ENCODE results near the gene RPL21. TPM values are rescaled to one million over a fixed set of nuclear protein-coding genes. Genes with fewer than 3 reads are reported as not detected.
A peak's percentile ranks its signal among the peaks of the same experiment; 100 is the strongest.

The RPL21 gene
- total RNA-seq, 6 donors from 2014 or later, result 158 to 853 (median 524) TPM

GRCh38 chr13:27257233-27257568 is 5.8 kb downstream of the RPL21 start:
- ATAC-seq (ENCODE audit: low FRiP score in 2 of 2) (no peak), DNase-seq (no peak)
- Histone ChIP-seq H3K9me3 (no peaks in the 10 kb centered on the region), H3K27ac (no peak overlapping the region), H3K4me3 (no peak overlapping the region), H3K36me3 (peaks cover 0 to 59% (median 37%) of the 10 kb centered on the region in 4 donors), H3K27me3 (no peaks in the 10 kb centered on the region), H3K4me1 (peaks cover 22 to 50% (median 34%) of the 10 kb centered on the region in 4 donors)
- TF ChIP-seq CTCF (IDR thresholded peaks at IDR 0.05) (no peak), POLR2AphosphoS5 (IDR thresholded peaks at IDR 0.05) (no peak), EP300 (IDR thresholded peaks at IDR 0.05) (no peak), POLR2A (IDR thresholded peaks at IDR 0.05) (no peak)
- 91% methylated on average over 3 of the region's 3 CpGs for whole genome bisulfite sequencing, 2 donors

GRCh38 chr13:27257648-27258253 is 6.4 kb downstream of the RPL21 start:
- H3K9me3 ChIP-seq, result no peaks in the 10 kb centered on the region
- H3K4me3 ChIP-seq, result no peak overlapping the region
- TF ChIP-seq POLR2AphosphoS5 (IDR thresholded peaks at IDR 0.05), result no peak
- no peak for TF ChIP-seq POLR2A (IDR thresholded peaks at IDR 0.05)
- no peak for TF ChIP-seq EP300 (IDR thresholded peaks at IDR 0.05)
- TF ChIP-seq CTCF (IDR thresholded peaks at IDR 0.05), result no peak
- H3K4me1 ChIP-seq, result peaks cover 18 to 45% (median 31%) of the 10 kb centered on the region in 4 donors
- peaks cover 0 to 63% (median 37%) of the 10 kb centered on the region in 4 donors for H3K36me3 ChIP-seq
- no peak overlapping the region for H3K27ac ChIP-seq
- DNase-seq (no peak), ATAC-seq (ENCODE audit: low FRiP score in 2 of 2) (no peak)
- no peaks in the 10 kb centered on the region for H3K27me3 ChIP-seq
- WGBS, 2 donors, result 88 to 91% methylated on average over 11 of the region's 11 CpGs

GRCh38 chr13:27258637-27259386 is 7.5 kb downstream of the RPL21 start:
- 93% methylated on average over 5 of the region's 5 CpGs for WGBS, 2 donors
- Histone ChIP-seq H3K4me3 (no peak overlapping the region), H3K4me1 (peaks cover 8 to 34% (median 21%) of the 10 kb centered on the region in 4 donors), H3K27me3 (no peaks in the 10 kb centered on the region), H3K27ac (no peak overlapping the region), H3K36me3 (peaks cover 0 to 63% (median 37%) of the 10 kb centered on the region in 4 donors), H3K9me3 (no peaks in the 10 kb centered on the region)
- TF ChIP-seq EP300 (IDR thresholded peaks at IDR 0.05) (no peak), CTCF (IDR thresholded peaks at IDR 0.05) (no peak), POLR2AphosphoS5 (IDR thresholded peaks at IDR 0.05) (no peak)
- ATAC-seq (ENCODE audit: low FRiP score in 2 of 2) (no peak), DNase-seq (no peak)

- peaks cover 8 to 25% (median 17%) of the 10 kb centered on the region in 4 donors for H3K4me1 ChIP-seq
- TF ChIP-seq POLR2AphosphoS5 (IDR thresholded peaks at IDR 0.05) (no peak), POLR2A (IDR thresholded peaks at IDR 0.05) (no peak)
- H3K9me3 ChIP-seq, result no peaks in the 10 kb centered on the region
- 41 to 50% methylated on average over 2 of the region's 2 CpGs for WGBS, 2 donors
- peak in 1 of 2 donors; percentile 68 for ATAC-seq (ENCODE audit: low FRiP score in 2 of 2)
- H3K27me3 ChIP-seq, result no peaks in the 10 kb centered on the region
- no peak overlapping the region for H3K4me3 ChIP-seq
- H3K27ac ChIP-seq, result peak overlapping the region; percentile 3 to 55 (median 16)
- H3K36me3 ChIP-seq, result peaks cover 0 to 52% (median 34%) of the 10 kb centered on the region in 4 donors
- no peak for DNase-seq
These were observed 8.5 kb downstream of the RPL21 start for GRCh38 chr13:27259831-27260230.

- H3K27ac ChIP-seq, result peak overlapping the region; percentile 11 to 58 (median 32)
- ATAC-seq (ENCODE audit: low FRiP score in 2 of 2), result peak in 1 of 2 donors; percentile 56
- TF ChIP-seq EP300 (IDR thresholded peaks at IDR 0.05) (no peak), POLR2AphosphoS5 (IDR thresholded peaks at IDR 0.05) (no peak), CTCF (IDR thresholded peaks at IDR 0.05) (no peak), POLR2A (IDR thresholded peaks at IDR 0.05) (no peak)
- no peak overlapping the region for H3K4me3 ChIP-seq
- WGBS, 2 donors, result 52 to 67% methylated on average over 5 of the region's 5 CpGs
- H3K9me3 ChIP-seq, result no peaks in the 10 kb centered on the region
- H3K27me3 ChIP-seq, result no peaks in the 10 kb centered on the region
- H3K4me1 ChIP-seq, result peaks cover 8 to 23% (median 14%) of the 10 kb centered on the region in 4 donors
- H3K36me3 ChIP-seq, result peaks cover 0 to 37% (median 22%) of the 10 kb centered on the region in 4 donors
- no peak for DNase-seq
These were observed 10.0 kb downstream of the RPL21 start for GRCh38 chr13:27261396-27261795.
